NCI-H226 (cell line): ENCODE data around the gene SYNGR4.
"Not testable (repeated sequence)": the region's sequence is repeated elsewhere in the genome, so short reads cannot be mapped to it uniquely, and the experiment has no call there.

ENCODE experiments used
- DNase-seq: peaks from one replicate; pipeline ENCODE4 v3.0.0-alpha.2; 2015

SYNGR4 gene

DNA sequence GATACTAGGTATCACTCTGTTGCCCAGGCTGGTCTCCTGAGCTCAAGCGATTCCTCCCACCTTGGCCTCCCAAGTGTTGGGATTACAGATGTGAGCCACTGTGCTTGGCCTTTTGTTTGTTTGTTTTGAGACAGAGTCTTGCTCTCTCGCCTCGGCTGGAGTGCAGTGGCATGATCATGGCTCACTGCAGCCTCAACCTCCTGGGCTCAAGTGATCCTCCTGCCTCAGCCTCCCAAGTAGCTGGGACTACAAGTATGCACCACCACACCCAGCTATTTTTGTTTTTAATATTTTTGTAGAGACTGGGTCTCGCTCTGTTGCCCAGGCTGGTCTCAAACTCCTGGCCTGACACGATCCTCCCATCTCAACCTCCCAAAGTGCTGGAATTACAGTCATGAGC is 7.6 kb downstream of the SYNGR4 start:
- DNase-seq: not testable (repeated sequence)

DNA sequence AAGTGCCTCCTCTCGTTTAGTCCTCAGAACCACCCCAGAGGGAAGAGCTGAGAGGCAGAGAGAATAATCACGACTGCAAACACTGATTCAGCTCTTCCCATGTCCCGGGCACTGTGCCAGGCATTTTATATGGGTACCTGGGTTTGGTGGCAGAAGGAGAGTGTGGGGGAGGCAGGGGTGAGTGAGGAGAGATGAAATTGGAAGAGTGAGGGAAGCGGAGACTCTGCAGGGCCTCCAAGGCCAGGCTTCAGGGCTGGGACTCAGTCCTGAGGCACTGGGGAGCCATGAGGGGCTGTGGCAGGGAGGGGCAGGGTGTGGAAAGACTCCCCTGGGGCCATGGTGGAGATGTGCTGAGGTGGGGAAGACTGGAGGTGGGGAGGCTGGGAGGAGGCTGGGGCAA is 8.7 kb downstream of the SYNGR4 start:
- DNase-seq: no peak

DNA sequence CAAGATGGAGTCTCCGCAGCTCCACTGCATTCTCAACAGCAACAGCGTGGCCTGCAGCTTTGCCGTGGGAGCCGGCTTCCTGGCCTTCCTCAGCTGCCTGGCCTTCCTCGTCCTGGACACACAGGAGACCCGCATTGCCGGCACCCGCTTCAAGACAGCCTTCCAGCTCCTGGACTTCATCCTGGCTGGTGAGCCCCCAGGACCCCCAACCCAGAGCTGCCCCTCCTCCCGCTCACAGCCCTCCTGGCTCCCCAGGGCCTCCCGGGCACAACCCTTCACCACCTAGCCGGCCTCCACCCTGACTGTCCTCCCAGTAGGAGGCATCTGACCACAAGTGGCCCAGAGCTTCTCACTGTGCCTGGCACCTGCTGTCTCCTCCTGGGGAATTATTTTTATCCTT is 9.4 kb downstream of the SYNGR4 start:
- DNase-seq: no peak

DNA sequence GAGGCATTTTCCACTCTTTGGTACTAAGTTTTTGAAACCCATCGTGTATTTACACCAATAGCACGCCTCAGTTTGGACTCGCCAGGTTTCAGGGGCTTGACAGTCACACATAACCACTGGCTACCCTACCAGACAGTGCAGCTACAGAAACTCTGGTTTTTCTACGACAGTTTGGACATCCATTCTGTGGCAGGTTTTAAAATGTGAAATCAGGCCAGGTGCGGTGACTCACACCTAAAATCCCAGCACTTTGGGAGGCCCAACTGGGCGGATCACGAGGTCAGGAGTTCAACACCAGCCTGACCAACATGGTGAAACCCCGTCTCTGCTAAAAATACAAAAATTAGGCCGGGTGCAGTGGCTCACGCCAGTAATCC is 14.0 kb downstream of the SYNGR4 start:
- no peak for DNase-seq

DNA sequence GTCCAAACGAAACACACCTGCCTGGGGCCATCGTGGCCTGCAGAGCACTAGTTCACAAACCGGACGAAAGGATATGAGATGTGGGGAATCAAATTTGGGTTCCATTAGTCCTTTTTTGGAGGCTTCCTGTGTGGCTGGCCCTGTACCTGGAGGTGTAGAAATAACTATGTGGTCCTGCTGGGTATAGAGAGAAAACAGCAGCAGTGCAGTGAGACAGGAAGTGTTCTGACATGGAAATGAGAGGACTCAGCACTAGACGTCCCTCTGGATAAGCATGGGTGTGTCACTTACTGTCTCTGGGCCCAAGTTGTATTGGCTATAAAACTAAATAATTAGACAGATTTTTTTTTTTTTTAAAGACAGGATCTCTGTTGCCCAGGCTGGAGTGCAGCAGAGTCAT is 14.9 kb downstream of the SYNGR4 start:
- no peak for DNase-seq

DNA sequence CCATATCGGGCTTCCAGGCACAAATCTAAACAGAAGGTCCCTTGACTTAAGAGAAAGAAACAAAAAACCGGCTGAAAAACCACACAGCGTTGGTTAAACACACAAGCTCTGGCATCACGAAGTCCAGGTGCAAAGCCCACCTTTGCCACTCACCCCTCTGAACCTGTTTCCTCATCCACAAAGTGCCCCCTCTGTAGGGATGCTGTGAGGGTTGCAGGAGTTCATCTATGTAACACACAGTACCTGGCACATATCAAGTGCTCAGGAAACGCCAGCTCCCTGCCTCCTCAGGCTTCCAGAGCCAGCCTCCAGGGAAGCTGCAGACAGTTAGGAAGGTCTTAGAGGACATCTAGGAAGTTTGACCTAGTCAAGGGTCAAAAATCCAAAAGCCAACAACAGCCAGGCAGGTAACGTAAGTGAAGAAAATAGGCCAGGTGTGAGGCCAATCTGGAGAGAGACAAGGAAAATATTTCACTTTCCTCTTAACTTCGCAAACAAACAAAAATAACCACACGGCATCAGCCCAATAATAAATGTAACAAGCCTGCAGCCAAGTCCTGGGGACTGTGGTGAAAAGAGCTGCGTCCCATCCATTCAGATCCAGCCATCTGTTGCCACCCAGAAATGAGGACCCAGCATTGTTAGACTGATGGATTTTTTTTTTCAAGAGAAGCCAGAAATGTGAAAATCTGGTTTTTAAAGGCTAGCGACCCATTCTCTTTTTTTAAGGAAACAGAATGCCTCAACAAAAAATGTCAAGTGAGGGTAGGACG is 17.2 kb downstream of the SYNGR4 start:
- no peak for DNase-seq

DNA sequence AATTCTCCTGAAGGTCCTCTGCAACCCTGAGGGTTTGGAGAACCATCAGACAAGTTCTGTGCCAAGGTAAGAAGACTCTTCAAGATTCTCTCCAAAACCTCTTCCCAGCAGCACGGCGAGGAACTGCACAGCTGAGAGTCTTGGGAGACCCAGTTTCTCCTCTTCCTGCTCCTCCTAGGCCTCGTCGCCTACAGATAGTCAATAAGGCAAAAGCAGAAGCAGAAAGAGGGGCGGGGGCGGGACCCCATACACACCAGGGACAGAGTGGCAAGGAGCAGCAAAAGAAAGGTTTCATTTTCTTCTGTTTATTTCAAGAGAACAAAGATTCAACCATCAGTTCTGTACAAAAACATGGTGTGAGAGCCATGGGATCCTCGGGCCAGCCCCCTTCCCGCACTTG is 18.1 kb downstream of the SYNGR4 start:
- DNase-seq: no peak

DNA sequence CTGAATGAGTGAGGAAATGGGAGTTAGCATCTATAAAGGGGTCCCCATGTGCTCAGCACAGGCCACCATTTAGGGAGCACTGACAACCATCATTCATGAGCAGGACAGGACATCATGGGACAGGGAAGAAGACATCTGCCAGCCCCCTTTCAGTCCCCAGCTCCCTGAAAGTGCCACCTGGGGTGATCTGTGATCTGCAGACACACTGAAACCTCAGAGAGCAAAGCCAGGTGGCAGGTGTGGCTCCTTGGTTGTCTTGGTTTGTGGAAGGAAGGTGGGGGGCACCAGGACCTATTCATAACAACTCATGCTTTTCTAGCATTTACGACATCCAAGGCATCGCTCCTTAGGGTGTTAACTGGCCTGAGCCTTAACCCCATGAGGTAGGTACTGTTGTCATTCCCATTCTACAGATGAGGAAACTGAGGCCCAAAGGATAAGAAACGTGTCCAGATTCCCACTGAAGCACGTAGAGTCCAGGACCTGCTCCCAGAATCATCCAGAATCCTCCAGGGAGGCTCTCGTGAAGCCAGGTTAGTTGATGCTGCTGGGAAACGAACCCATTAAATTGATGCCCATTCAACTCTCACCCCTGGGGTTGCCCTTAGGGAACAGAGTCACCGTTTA is 21.4 kb downstream of the SYNGR4 start:
- no peak for DNase-seq

DNA sequence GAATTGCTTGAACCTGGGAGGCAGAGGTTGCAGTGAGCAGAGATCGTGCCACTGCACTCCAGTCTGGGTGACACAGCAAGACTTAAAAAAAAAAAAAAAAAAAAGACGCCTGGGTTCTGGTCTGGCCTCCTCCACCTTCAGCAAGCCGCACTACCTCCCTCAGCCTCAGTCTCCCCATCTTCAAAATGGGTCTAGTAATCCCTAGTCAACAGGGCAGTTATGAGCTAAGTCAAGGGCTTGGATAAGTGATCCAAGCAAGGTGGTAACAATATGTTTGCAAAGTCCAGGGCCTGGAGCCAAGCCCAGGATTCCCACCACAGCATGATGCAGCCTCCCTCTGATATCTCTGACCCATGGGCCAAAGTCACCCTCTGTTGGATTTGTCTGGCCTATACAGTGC is 22.8 kb downstream of the SYNGR4 start:
- DNase-seq: no peak

DNA sequence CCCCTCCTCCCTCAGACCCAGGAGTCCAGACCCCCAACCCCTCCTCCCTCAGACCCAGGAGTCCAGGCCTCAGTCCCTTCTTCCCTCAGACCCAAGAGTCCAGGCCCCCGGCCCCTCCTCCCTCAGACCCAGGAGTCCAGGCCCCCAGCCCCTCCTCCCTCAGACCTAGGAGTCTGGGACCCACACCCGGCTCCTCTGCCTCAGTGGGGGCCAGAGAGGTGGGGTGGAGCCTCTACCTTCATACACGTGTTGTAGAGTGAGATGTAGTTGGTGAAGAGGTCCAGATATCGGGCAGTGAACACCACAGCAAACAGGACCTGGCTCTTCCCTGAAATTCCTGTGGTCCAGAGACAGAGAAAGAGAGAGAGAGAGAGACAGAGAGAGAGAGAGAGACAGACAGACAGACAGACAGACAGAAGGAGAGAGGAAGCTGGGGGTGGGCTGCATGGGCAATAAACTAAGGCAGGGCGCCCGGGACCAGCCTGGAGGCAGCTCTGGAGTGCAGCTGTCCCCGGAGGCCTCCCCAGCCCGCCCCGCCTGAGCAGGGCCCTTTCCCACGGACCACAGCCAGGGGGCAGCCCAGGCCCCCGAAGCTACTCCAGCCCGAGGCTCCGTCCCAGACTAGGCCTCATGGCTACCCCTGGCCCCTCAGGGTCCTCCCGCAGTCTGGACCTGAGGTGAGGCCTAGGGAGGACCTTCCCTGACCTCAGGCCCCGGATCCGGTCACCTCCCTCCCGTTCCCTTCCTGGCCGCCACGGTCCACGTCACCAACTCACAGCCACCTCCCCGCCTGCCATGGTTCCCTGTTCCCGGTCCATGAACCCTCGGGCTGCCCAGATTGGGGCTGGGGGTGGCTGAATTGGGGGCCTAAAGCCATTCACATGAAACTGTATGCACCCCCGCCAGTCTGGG is 26.3 kb downstream of the SYNGR4 start:
- peak; percentile 29 for DNase-seq

DNA sequence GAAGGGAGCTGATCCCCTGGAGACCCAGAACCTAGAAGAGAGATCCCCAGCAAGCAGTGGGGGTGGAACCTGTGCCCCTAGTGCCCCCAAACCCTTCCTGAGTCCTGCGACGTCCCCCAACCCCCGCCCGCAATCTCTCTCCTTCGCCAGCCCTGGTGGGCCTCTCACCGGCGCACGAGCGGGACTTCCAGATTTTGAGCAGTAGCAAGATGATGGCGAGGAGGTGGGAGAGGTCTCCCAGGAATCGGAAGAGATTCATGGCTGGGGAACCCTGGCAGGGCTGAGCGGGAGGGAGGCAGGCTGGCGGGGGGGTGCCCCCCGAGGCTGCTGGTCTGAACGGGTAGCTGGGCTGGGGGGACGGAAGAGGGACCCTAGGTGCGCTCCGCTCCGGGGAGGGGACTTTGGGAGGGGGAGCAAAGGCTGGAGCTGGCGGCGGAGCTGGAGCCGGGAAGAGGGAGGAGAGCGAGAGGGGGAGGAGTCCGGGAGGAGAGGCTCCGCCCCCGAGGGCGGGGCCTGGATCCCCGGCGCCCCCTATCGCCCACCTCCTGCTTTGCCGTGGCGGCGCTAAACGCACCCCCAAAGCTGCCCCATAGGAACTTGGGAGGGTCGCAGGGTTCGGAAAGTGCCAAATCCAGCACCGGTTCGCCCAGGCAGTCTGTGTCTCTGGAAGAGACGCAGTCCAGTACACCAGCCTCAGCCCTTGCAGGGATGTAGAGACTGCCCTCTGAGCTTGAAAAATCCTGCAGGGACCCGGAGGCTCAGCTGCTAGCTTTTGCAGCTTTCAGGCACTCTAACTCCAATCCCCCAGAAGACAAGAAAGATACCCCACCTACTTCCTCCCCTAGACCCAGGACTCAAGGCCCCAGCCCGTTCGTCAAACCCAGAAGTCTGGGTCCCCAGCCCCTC is 27.2 kb downstream of the SYNGR4 start, which contains the start of gene KDELR1:
Gene KDELR1 (minus strand): TSS at position 452 of the 906 bp plus-strand sequence. CDS start 193 bp downstream, at position 259.
- peak; percentile 40 for DNase-seq

DNA sequence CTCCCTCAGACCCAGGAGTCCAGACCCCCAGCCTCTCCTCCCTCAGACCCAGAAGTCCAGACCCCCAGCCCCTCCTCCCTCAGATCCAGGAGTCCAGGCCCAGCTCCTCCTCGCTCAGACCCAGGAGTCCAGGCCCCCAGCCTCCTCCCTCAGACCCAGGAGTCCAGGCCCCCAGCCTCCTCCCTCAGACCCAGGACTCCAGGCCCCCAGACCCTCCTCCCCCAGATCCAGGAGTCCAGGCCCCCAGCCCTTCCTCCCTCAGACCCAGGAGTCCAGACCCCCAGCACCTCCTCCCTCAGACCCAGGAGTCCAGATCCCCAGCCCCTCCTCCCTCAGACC is 27.8 kb downstream of the SYNGR4 start:
- DNase-seq: not testable (repeated sequence)

DNA sequence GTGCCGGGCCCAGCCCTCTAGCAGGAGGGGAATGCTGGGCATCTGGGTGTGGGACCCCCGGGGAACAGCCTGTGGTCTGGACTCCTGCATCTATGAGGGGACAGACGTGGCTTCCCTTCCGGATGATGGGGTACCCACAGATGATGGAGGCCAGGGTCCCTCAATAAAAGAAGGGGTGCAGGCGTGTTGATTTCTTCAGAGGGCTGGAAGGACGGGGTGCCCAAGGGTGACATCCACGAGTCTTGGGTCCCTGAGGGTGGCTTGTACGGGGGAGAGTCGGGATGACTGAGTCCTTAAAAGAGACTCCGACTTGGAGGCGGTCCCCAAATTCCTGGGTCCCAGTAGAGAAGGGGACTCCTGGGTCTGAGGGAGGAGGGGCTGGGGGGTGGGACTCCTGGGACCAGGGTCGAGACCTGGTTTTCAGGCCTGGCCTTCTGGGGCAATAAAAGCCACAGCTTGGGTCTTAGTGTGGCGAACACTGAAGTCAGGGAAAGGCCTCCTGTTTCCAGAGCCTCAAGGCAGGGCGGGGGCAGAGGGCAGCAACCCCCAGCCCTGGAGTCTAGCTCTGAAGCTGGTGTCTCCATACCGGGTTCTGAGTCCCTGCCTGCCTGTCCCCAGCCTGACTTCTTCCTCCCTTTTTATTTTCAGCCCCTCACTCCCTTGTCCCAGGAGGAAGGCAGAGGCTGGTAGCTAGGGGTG is 28.8 kb downstream of the SYNGR4 start:
- DNase-seq: no peak

DNA sequence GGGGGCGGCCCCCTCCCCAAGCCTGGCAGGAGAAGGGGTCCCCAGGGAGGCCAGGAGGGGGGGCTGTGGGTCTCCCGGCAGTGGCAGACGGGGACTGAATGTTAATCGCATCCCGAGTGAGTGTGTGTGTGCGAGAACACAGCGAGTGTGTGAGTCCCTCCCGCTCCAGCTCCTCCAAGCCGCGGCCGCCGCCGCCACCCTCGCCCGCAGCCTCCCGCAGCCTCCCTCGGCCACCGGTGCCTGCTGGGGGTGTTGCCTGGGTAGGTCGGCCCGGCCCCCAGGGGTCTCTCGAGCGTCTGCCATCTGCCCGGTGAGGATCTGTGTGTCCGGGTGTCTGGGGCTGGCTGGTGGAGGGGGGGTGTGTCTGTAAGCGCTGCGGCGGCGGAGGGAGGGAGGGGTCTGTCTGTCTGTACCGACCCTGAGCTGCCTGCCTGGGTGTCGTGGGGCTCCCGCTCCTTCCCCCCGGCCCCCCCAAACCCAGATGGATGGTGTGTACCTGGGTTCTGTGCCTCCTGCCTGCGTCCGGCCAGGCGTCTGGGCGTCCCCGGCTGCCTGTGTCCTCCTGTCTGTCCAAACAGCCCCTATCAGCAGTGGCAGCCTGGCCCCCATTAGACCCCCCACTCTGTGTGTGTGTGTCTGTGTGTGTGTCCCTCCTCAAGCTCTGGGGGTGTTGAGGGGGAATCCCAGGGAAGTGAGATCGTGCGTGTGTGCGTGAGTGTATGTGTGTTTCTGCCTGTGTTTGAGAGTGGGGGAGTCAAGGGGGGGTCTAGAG is 29.6 kb downstream of the SYNGR4 start, which contains the start of gene GRIN2D:
Gene GRIN2D (plus strand): TSS at position 110 of the 772 bp plus-strand sequence. CDS start 4,725 bp downstream, outside the sequence.
- no peak for DNase-seq

DNA sequence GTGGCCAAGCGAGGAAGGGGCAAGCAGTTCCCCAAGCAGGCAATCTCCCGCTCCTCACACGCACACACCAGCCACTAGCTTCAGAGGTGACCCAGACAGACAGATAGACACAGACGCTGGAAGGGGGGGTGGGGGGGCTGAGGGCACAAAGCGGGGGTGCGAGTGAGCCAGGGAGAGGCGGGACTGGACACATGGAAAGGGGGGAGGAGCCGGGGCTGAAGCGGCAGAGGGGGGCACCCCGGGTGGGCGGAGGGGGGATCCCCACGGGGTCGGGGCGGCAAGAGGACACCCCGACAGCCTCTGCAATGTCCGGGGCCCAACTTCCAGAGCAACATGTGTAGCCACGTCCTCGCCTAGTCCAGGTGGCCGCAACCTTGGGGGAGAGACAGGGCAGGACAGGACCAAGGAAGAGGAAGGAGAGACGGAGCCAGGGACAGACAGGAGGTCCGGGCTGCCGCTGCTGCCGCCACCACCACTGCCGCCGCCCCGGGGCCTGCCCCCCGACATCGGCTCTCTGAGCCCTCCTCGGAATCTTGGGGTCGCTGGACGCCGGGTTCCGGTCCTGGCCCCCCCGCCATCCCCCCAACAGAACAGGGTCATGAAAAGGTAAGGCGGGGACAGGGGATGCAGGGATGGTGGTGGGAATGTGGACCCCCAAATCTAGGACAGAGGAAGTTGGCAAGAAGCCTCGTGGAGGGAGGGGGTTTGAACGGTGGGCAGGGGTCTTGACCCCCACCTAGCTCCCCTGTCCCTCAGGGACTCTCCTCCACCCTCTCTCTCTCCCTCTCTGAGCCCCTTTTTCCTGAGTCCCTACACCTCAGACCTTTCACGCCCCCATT is 30.4 kb downstream of the SYNGR4 start:
- DNase-seq: no peak

DNA sequence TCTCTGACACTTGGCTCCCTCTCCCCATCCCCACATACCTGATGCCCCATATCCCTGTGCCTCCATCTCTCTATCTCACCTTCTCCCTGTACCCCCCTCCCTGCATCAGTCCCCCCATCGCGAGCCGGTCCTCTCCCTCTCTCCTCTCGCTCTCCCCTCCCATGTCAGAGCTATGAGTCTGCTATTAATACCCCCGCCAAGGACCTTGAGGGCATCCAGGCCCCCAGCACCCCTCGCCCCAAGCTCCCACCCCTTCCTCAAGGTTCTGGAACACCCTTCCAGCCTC is 30.9 kb downstream of the SYNGR4 start:
- DNase-seq: no peak

DNA sequence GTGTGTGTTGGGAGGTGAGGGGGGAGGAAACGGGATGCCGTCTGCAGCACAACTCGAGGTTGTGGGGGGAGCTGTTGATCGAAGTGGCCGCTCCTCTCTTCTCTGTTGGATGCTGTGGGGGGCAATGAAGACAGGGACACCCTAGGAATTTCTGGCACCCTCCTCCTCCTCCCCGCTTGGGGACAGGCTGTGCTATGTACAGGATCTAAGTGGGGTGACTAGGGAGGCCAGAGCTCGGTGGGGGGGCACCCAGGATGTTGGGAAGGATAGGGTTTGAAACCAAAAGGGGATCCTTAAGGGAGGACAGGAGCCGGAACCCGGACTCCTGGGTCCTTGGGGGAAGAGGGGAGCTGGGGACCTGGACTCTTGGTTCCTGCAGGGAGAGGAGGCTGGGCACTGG is 31.3 kb downstream of the SYNGR4 start:
- DNase-seq: no peak

DNA sequence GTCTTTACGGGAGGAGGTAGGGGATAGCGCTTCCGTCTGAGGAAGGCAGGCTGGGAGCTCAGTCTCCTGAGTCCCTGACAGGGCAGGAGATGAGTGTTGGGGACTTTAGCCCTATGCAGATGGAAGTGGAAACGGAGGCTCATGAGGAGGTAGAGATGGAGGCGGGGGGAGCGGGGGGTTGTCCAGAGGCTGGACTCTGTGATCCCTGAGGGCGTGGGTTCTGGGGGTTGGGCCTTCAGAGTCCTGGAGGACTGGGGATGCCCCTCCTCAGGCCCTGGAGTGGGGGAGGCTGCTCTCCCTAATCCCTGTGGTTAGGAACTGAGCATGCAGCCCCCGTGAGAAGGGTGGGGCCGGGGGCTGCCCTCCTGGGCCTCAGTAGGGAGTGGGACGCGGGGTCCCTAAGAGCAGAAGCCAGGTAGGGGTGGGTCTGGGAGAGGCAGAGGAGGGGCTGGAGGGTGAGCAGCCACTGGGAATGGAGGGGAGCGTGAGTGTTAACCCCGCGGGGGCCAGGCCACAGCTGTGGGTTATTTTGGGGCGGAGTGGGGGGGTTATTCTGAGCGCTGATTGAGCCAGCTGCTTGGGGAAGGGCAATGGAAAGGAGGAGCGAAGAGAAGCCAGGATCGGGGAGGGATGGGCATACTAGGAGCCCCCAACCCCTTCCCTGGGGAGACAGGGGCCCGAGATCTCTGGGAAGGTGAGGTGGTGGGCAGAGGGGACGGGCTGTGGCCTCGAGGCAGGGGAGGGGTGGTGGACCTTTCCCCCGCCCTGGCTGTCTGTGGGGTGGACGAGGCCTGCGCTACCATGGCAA is 32.1 kb downstream of the SYNGR4 start:
- no peak for DNase-seq

DNA sequence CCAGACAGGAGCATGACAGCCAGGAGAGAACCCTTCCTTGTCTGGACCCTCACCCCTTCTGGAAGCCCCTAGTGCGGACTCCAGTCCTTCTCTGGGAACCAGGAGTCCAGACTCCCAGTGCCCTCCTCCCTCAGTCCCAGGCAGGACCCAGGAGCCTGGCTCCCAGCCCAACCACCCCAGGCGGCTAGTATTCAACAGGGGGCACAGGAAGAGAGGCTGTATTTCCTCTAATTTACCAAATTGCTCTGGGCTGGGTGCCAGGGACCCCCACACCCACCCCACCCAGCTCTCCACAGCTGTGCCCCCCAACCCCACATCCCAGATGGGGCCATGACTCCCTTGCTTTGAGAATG is 32.6 kb downstream of the SYNGR4 start:
- no peak for DNase-seq
